Neural cell (in vitro differentiated cells): ENCODE measurements around the gene TAPBPL.

ENCODE experiments used
- POLR2AphosphoS5 ChIP-seq: IDR thresholded peaks from 2 replicates; pipeline ENCODE4 v1.6.1; 2012
- TF ChIP-seq, protein P1 (sequence below): fragments of 450-650 bp; IDR thresholded peaks from 2 replicates; pipeline ENCODE4 v1.5.1; 2014; ENCODE audit warnings: antibody characterized with exemption, mild to moderate bottlenecking, moderate library complexity; ENCODE audit not compliant: poor library complexity, severe bottlenecking
- TF ChIP-seq, protein P2 (sequence below): IDR thresholded peaks from 2 replicates; pipeline ENCODE4 v1.6.1; 2012; ENCODE audit warnings: borderline replicate concordance

DNA sequence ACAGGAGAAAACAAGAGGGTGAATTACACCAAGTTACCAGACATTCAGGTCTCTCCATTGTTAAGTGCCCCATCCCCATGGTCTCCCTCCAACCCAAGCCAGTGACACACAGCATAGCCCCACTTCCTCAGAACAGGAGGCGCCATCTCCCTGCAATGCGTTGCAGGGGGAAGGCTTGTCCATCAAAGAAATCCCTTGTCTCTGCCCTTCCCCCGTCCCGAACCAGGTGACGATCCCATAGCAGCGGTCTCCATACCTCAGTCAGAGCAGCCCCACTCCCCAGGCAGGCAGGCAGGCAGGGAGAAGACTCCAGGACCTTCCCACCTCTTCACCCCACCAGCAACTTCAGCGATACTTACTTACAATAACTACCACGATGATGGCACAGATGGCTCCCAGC is 12.7 kb downstream of the TAPBPL start:
- TF ChIP-seq, protein P1, sequence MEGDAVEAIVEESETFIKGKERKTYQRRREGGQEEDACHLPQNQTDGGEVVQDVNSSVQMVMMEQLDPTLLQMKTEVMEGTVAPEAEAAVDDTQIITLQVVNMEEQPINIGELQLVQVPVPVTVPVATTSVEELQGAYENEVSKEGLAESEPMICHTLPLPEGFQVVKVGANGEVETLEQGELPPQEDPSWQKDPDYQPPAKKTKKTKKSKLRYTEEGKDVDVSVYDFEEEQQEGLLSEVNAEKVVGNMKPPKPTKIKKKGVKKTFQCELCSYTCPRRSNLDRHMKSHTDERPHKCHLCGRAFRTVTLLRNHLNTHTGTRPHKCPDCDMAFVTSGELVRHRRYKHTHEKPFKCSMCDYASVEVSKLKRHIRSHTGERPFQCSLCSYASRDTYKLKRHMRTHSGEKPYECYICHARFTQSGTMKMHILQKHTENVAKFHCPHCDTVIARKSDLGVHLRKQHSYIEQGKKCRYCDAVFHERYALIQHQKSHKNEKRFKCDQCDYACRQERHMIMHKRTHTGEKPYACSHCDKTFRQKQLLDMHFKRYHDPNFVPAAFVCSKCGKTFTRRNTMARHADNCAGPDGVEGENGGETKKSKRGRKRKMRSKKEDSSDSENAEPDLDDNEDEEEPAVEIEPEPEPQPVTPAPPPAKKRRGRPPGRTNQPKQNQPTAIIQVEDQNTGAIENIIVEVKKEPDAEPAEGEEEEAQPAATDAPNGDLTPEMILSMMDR: no peak
- TF ChIP-seq, protein P2, sequence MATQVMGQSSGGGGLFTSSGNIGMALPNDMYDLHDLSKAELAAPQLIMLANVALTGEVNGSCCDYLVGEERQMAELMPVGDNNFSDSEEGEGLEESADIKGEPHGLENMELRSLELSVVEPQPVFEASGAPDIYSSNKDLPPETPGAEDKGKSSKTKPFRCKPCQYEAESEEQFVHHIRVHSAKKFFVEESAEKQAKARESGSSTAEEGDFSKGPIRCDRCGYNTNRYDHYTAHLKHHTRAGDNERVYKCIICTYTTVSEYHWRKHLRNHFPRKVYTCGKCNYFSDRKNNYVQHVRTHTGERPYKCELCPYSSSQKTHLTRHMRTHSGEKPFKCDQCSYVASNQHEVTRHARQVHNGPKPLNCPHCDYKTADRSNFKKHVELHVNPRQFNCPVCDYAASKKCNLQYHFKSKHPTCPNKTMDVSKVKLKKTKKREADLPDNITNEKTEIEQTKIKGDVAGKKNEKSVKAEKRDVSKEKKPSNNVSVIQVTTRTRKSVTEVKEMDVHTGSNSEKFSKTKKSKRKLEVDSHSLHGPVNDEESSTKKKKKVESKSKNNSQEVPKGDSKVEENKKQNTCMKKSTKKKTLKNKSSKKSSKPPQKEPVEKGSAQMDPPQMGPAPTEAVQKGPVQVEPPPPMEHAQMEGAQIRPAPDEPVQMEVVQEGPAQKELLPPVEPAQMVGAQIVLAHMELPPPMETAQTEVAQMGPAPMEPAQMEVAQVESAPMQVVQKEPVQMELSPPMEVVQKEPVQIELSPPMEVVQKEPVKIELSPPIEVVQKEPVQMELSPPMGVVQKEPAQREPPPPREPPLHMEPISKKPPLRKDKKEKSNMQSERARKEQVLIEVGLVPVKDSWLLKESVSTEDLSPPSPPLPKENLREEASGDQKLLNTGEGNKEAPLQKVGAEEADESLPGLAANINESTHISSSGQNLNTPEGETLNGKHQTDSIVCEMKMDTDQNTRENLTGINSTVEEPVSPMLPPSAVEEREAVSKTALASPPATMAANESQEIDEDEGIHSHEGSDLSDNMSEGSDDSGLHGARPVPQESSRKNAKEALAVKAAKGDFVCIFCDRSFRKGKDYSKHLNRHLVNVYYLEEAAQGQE: no peak
- TF ChIP-seq POLR2AphosphoS5: no peak
